G401.6 (cell line): ENCODE results near the gene GABRG3.

Experiments
- FAIRE-seq: peaks from 2 replicates; lab custom pipeline; 2012; peaks lifted over from hg19 to GRCh38; lab: Jason Lieb, UNC

GABRG3 gene

DNA sequence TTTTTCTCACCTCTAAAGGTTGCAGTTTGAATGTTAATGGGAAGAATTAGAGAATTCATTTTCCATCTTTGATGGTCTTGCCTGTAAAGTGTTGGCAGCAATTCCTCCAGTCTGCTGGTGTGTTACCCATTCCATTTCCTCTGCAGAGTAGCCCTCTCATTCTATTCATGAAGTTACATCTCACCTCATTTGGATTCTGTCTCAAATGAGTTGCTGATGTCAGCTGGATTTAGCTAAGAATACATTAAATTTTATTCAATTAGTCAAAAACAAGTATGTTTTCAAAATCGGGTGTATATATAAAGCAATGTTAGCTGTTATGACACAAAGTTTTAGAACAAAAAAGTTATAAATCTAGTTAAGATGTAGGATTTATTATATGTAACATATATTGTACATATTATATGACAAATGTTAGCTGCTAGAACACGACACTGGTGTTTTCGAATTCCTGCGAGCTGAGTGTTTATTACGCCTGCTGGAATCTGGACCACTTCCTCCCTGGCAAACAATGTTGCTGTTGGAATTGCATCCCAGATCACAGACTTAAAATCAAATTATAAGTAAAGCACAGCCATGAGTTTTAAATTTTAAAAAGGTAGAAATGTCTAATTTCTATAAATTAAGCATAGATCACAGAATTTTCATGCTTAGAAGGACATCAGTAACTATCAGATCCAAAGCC, 611.9 kb downstream of the GABRG3 start:
- FAIRE-seq: no peak

DNA sequence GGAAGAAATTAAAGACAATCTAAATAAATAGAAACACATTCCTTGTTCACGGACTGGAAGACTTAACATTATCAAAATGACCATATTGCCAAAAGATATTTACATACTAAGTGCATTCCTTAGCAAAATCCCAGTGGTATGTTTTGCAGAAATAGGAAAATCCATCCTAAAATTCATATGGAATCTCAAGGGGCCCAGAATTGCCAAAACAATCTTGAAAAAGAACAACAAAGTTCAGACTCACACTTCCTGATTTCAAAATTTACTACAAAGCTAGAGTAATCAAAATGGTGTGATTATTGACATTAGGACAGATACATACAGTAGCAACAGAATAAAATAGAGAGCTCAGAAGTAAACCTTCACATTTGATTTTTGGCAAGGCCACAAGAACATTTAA, 612.7 kb downstream of the GABRG3 start:
- FAIRE-seq: no peak

DNA sequence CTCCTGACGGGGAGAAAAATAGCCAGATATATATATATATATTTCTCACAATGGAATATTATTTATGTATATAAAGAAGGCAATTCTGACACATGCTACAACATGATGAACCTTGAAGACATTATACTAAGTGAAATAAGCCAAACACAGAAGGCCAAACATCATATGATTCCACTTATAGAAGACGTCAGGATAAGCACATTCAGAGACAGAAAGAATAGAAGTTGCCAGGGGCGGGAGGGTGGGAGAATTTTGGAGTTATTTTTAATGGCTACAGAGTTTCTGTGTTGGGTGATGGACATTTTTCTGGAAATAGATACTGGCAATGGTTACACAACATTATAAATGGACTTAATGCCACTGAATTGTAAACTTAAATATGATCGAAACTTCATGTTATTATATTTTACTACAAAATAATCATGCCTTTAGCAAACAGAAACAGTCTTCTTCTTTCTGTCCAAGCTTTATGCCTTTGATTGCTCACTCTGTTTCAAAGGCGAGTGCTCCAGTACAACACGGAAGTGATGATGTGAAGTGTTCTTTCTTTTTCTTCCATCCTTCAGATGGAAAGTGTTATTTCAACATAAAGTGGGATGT, 614.2 kb downstream of the GABRG3 start:
- FAIRE-seq: no peak

DNA sequence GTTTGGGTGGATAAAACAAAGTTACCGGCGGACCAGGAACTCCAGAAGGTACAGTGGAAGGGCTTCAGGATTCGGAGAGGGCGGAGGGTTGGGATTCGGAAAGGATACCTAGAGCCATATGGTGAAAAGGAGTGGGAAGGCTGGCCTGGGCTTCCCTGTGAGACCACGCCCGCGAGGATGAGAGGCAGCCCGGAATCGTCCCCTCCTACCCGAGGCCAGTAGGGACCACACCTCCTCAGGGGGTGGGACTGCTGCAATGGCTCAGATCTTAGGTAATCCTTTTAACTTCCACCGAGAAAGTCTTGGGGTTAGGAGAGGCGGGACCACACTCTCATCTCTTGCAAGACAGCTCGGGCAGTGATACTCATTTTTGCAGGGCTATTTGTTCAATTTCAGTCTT, 616.8 kb downstream of the GABRG3 start:
- no peak for FAIRE-seq

DNA sequence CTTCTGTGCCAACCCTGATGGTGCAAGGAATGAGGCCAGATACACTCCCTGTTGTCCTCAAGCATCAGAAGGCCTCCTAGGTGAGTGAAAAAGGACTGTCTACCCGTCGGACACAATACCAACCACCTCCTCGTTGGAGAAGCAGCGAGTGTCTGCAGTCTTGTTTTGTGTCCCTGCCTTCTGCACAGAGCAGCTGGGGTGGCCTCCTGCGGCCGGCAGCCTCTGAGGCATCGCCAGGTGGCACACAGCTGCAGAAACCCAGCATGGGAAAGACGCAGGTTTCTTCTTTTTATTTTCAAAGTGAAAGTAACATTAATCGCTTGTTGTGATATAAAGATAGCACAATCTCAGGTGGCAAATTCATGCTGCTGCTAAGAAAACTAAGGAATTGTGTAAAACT, 618.3 kb downstream of the GABRG3 start:
- FAIRE-seq: no peak

DNA sequence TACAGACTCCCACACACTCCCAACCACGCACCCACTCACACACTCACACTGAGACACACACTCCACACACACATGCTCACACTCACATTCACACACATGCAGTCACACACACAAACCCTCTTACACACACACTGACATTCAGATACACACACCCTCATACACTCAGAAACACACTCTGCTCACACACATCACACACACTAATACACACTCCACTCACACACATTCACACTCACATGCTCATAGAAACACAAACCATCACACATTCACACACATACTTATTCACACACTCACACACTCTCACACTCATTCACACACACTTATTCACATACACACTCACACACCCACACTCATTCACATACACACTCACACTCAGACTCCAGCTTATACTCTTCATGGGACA, 618.8 kb downstream of the GABRG3 start:
- no peak for FAIRE-seq
